Measurements from ENCODE around the gene KATNAL1.

Gene KATNAL1

DNA sequence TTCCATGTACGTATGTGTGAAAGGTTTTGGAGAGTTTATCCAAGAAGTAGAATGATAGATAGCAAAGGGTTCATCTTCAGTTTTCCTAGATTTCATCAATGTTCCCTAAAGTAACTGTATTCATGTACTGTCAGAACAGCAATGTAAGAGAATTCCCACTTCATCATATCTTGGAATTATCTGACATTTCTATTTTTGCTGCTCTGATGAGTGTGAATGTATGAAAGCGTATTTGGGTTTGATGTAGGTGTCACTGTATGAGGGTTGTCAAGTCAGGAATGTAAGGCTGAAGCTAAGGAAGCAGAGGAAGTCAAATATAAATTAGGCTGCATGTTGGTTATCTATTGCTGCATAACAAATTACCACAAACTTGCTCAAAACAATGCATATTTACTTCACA is 7.2 kb upstream of the KATNAL1 start:
- POLR2A ChIA-PET: no interaction called here
- no peak for TF ChIP-seq CTBP1 (IDR thresholded peaks at IDR 0.05; ENCODE audit: borderline replicate concordance)
- no peak for TF ChIP-seq LEF1 (IDR thresholded peaks at IDR 0.05; ENCODE audit: borderline replicate concordance)
- TF ChIP-seq L3MBTL2 (conservative IDR thresholded peaks at IDR 0.05): no peak
- TF ChIP-seq SUZ12 (IDR thresholded peaks at IDR 0.05): no peak
- TF ChIP-seq TARDBP (IDR thresholded peaks at IDR 0.05): no peak
- no peak for TF ChIP-seq PKNOX1 (IDR thresholded peaks at IDR 0.05)
- no peak for TF ChIP-seq ARNT (IDR thresholded peaks at IDR 0.05)
- no peak for TF ChIP-seq FOXK2 (IDR thresholded peaks at IDR 0.05)
- no peak for TF ChIP-seq FOXA1 (IDR thresholded peaks at IDR 0.05)
- no peak for TF ChIP-seq NFRKB (IDR thresholded peaks at IDR 0.05)
- TF ChIP-seq ZNF384 (IDR thresholded peaks at IDR 0.05): no peak
- TF ChIP-seq FOXM1 (IDR thresholded peaks at IDR 0.05; ENCODE audit: borderline replicate concordance): no peak
- TF ChIP-seq SP1 (IDR thresholded peaks at IDR 0.05): no peak
- no peak for TF ChIP-seq ELF4 (IDR thresholded peaks at IDR 0.05)
- TF ChIP-seq BHLHE40 (IDR thresholded peaks at IDR 0.05; ENCODE audit: borderline replicate concordance): no peak
- TF ChIP-seq HDGF (IDR thresholded peaks at IDR 0.05; ENCODE audit: borderline replicate concordance): no peak
- CTCF ChIA-PET: no interaction called here
- no peak for DNase-seq (ENCODE audit: extremely low spot score)

- CTCF ChIA-PET: no interaction called here
Measured at GRCh38 chr13:30314069-30314468, 6.7 kb upstream of the KATNAL1 start.

DNA sequence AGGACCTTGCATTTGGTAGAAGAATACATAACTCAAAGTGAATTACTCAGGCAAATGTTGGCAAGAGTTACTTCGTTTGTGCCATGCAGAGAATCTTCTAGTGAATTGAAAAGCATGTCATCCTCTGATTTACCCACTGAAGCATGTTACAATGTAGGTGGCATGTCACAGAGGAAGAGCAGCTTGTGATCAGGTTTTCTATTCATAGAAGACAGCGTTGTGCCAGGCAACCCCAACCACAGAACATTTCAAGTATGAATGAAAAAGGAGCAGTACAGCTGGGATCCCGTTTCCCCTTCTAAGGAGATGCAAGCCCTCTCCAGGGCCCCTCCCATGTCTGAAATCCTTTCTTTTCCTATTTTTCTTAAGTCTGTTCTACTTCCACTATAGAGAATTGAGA is 6.0 kb upstream of the KATNAL1 start:
- CTCF ChIA-PET: no interaction called here
- POLR2A ChIA-PET: no interaction called here
- no peak for DNase-seq (ENCODE audit: extremely low spot score)
- TF ChIP-seq ZNF384 (IDR thresholded peaks at IDR 0.05): no peak
- no peak for TF ChIP-seq L3MBTL2 (conservative IDR thresholded peaks at IDR 0.05)
- TF ChIP-seq HDGF (IDR thresholded peaks at IDR 0.05; ENCODE audit: borderline replicate concordance): no peak
- TF ChIP-seq TARDBP (IDR thresholded peaks at IDR 0.05): no peak
- no peak for TF ChIP-seq CTBP1 (IDR thresholded peaks at IDR 0.05; ENCODE audit: borderline replicate concordance)
- TF ChIP-seq FOXM1 (IDR thresholded peaks at IDR 0.05; ENCODE audit: borderline replicate concordance): no peak
- no peak for TF ChIP-seq NFRKB (IDR thresholded peaks at IDR 0.05)
- TF ChIP-seq PKNOX1 (IDR thresholded peaks at IDR 0.05): no peak
- no peak for TF ChIP-seq ARNT (IDR thresholded peaks at IDR 0.05)

More at GRCh38 chr13:30314069-30314468, 6.7 kb upstream of the KATNAL1 start:
- no peak for DNase-seq (ENCODE audit: extremely low spot score)
- POLR2A ChIA-PET: no interaction called here
- no peak for TF ChIP-seq PKNOX1 (IDR thresholded peaks at IDR 0.05)
- no peak for TF ChIP-seq FOXA1 (IDR thresholded peaks at IDR 0.05)

- POLR2A ChIA-PET: no interaction called here
- DNase-seq (ENCODE audit: extremely low spot score): no peak
- TF ChIP-seq PKNOX1 (IDR thresholded peaks at IDR 0.05): no peak
- TF ChIP-seq BHLHE40 (IDR thresholded peaks at IDR 0.05; ENCODE audit: borderline replicate concordance): no peak
- no peak for TF ChIP-seq FOXK2 (IDR thresholded peaks at IDR 0.05)
- TF ChIP-seq SP1 (IDR thresholded peaks at IDR 0.05): no peak
- no peak for TF ChIP-seq ARNT (IDR thresholded peaks at IDR 0.05)
- CTCF ChIA-PET: no interaction called here
Measured at GRCh38 chr13:30312904-30313303, 5.6 kb upstream of the KATNAL1 start.

DNA sequence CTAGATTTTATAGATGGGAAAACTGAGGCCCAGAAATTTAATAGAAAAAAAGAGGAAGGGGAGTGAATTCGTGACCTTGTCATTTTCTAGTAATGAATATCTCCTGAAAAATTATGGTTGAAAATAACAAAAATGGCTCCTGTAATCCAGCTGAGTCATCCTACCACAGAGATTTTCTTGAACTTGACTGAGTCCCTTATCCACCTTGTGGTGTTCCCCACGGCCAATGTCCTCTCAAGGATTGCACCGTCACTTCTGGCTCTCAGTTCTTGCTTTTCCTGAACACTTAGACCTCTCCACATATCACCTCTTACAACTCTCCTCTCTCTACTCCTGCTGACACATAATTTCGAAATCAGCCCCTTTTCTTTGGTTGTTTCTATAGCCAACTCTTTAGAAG is 1.2 kb upstream of the KATNAL1 start:
- no peak for TF ChIP-seq CTBP1 (IDR thresholded peaks at IDR 0.05; ENCODE audit: borderline replicate concordance)
- TF ChIP-seq ZNF384 (IDR thresholded peaks at IDR 0.05): no peak
- no peak for TF ChIP-seq TARDBP (IDR thresholded peaks at IDR 0.05)
- no peak for TF ChIP-seq FOXM1 (IDR thresholded peaks at IDR 0.05; ENCODE audit: borderline replicate concordance)
- no peak for TF ChIP-seq PKNOX1 (IDR thresholded peaks at IDR 0.05)
- no peak for TF ChIP-seq LEF1 (IDR thresholded peaks at IDR 0.05; ENCODE audit: borderline replicate concordance)
- TF ChIP-seq SUZ12 (IDR thresholded peaks at IDR 0.05): no peak
- no peak for TF ChIP-seq BHLHE40 (IDR thresholded peaks at IDR 0.05; ENCODE audit: borderline replicate concordance)
- TF ChIP-seq SP1 (IDR thresholded peaks at IDR 0.05): no peak
- TF ChIP-seq ELF4 (IDR thresholded peaks at IDR 0.05): no peak
- TF ChIP-seq FOXK2 (IDR thresholded peaks at IDR 0.05): no peak
- no peak for TF ChIP-seq L3MBTL2 (conservative IDR thresholded peaks at IDR 0.05)
- TF ChIP-seq NFRKB (IDR thresholded peaks at IDR 0.05): no peak
- TF ChIP-seq ARNT (IDR thresholded peaks at IDR 0.05): no peak
- TF ChIP-seq HDGF (IDR thresholded peaks at IDR 0.05; ENCODE audit: borderline replicate concordance): no peak
- no peak for TF ChIP-seq FOXA1 (IDR thresholded peaks at IDR 0.05)
- DNase-seq (ENCODE audit: extremely low spot score): no peak
- ChIA-PET CTCF (no interaction called here), POLR2A (interaction anchor here (2.1 kb wide), 1 partner anchor 43 kb away, joined by 7 read pairs; no protein-coding TSS in a partner anchor)

- TF ChIP-seq NFRKB (IDR thresholded peaks at IDR 0.05): no peak
- TF ChIP-seq CTBP1 (IDR thresholded peaks at IDR 0.05; ENCODE audit: borderline replicate concordance): no peak
- no peak for TF ChIP-seq LEF1 (IDR thresholded peaks at IDR 0.05; ENCODE audit: borderline replicate concordance)
- TF ChIP-seq SUZ12 (IDR thresholded peaks at IDR 0.05): no peak
- TF ChIP-seq TARDBP (IDR thresholded peaks at IDR 0.05): no peak
- TF ChIP-seq HDGF (IDR thresholded peaks at IDR 0.05; ENCODE audit: borderline replicate concordance): no peak
- no peak for TF ChIP-seq FOXA1 (IDR thresholded peaks at IDR 0.05)
- no peak for DNase-seq (ENCODE audit: extremely low spot score)
- ChIA-PET CTCF (no interaction called here), POLR2A (interaction anchor here (0.7 to 2.1 kb wide), 6 partner anchors 10 to 175 kb away, joined by 3 to 8 read pairs (median 4); partner anchors contain the start of gene HMGB1)
Measured at GRCh38 chr13:30307971-30308290, 580 bp upstream of the KATNAL1 start.

Measured in HEK293T (cell line).